WTC11 (cell line): ENCODE results near the gene IL21R. TPM values are rescaled to one million over a fixed set of nuclear protein-coding genes. Genes with fewer than 3 reads are reported as not detected.

Source experiments
- ATAC-seq: fragments of 200-7000 bp; cut with Tn5 transposase; 2 replicates; pipeline ENCODE4 v1.10.0; 2021; ENCODE audit warnings: mild to moderate bottlenecking, moderate library complexity
- CTCF ChIA-PET: fragments of 300-600 bp; sonication (Branson Sonifier 250); formaldehyde crosslinking; loops from one replicate; lab custom pipeline; 2021; ENCODE audit warnings: antibody characterized with exemption; lab: Charles Lee
- POLR2A ChIA-PET: fragments of 350-600 bp; sonication (Branson Sonifier 250); formaldehyde crosslinking; loops from one replicate; lab custom pipeline; 2021; ENCODE audit warnings: antibody characterized with exemption; lab: Charles Lee
- DNase-seq: peaks from one replicate; pipeline ENCODE4 v3.0.0; 2021; ENCODE audit warnings: low spot score
- H3K27ac Mint-ChIP-seq: 2 replicates; pipeline ENCODE4 v1.8.0; 2021; ENCODE audit warnings: mixed read lengths
- H3K27me3 Mint-ChIP-seq: 2 replicates; pipeline ENCODE4 v1.8.0; 2021; ENCODE audit warnings: low read depth, mild to moderate bottlenecking, moderate library complexity, mixed read lengths
- H3K36me3 Mint-ChIP-seq: 2 replicates; pipeline ENCODE4 v1.8.0; 2021; ENCODE audit warnings: mixed read lengths
- H3K4me1 Mint-ChIP-seq: 2 replicates; pipeline ENCODE4 v1.8.0; 2022; ENCODE audit warnings: mixed read lengths
- H3K4me3 Mint-ChIP-seq: 2 replicates; pipeline ENCODE4 v1.8.0; 2021; ENCODE audit warnings: mild to moderate bottlenecking, moderate library complexity, mixed read lengths
- H3K9me3 Mint-ChIP-seq: 2 replicates; pipeline ENCODE4 v1.8.0; 2021; ENCODE audit warnings: mixed read lengths
- CTCF ChIP-seq: fragments of 200-600 bp; IDR thresholded peaks from 2 replicates; pipeline ENCODE4 v1.8.0; 2022; ENCODE audit warnings: antibody characterized with exemption
- ERG ChIP-seq: fragments of 250-450 bp; sonication (Bioruptor Pico); IDR thresholded peaks from 2 replicates; pipeline ENCODE4 v1.8.0; 2021; ENCODE audit warnings: mild to moderate bottlenecking
- FOXK1 ChIP-seq: sonication (generic); formaldehyde crosslinking; IDR thresholded peaks from 2 replicates; pipeline ENCODE4 v1.8.0; 2022; ENCODE audit warnings: mild to moderate bottlenecking, moderate library complexity, missing genetic modification reagents
- IRF1 ChIP-seq: sonication (generic); formaldehyde crosslinking; IDR thresholded peaks from 2 replicates; pipeline ENCODE4 v1.8.0; 2023; ENCODE audit warnings: missing genetic modification reagents
- IRF2 ChIP-seq: sonication (generic); formaldehyde crosslinking; IDR thresholded peaks from 2 replicates; pipeline ENCODE4 v1.8.0; 2022; ENCODE audit warnings: low read depth, missing genetic modification reagents, borderline replicate concordance
- KAT7 ChIP-seq: sonication (generic); formaldehyde crosslinking; IDR thresholded peaks from 2 replicates; pipeline ENCODE4 v1.8.1; 2023; ENCODE audit warnings: missing genetic modification reagents, mild to moderate bottlenecking, borderline replicate concordance
- MLX ChIP-seq: sonication (generic); formaldehyde crosslinking; IDR thresholded peaks from 2 replicates; pipeline ENCODE4 v1.8.1; 2023; ENCODE audit warnings: mild to moderate bottlenecking, missing genetic modification reagents, moderate library complexity
- NR1H2 ChIP-seq: sonication (generic); formaldehyde crosslinking; IDR thresholded peaks from 2 replicates; pipeline ENCODE4 v1.9.0; 2021; ENCODE audit warnings: mild to moderate bottlenecking, moderate library complexity, missing genetic modification reagents
- PRRX2 ChIP-seq: fragments of 250-450 bp; sonication (Bioruptor Pico); IDR thresholded peaks from 2 replicates; pipeline ENCODE4 v1.8.0; 2021; ENCODE audit warnings: mild to moderate bottlenecking
- TEAD1 ChIP-seq: sonication (generic); formaldehyde crosslinking; IDR thresholded peaks from 2 replicates; pipeline ENCODE4 v1.8.0; 2022; ENCODE audit warnings: mild to moderate bottlenecking, missing genetic modification reagents
- TEAD4 ChIP-seq: sonication (generic); formaldehyde crosslinking; IDR thresholded peaks from 2 replicates; pipeline ENCODE4 v1.8.0; 2022; ENCODE audit warnings: mild to moderate bottlenecking, missing genetic modification reagents
- USF1 ChIP-seq: sonication (generic); formaldehyde crosslinking; IDR thresholded peaks from 2 replicates; pipeline ENCODE4 v1.8.0; 2022; ENCODE audit warnings: mild to moderate bottlenecking, missing genetic modification reagents
- ZNF138 ChIP-seq: sonication (generic); formaldehyde crosslinking; conservative IDR thresholded peaks from 2 replicates; pipeline ENCODE4 v1.8.1; 2022; ENCODE audit warnings: mild to moderate bottlenecking, moderate library complexity, missing genetic modification reagents
- ZNF281 ChIP-seq: sonication (generic); formaldehyde crosslinking; IDR thresholded peaks from 2 replicates; pipeline ENCODE4 v1.8.0; 2023; ENCODE audit warnings: mild to moderate bottlenecking, missing genetic modification reagents
- ZNF512 ChIP-seq: sonication (generic); formaldehyde crosslinking; IDR thresholded peaks from 2 replicates; pipeline ENCODE4 v1.8.1; 2022; ENCODE audit warnings: missing genetic modification reagents, borderline replicate concordance
- total RNA-seq: library from RNA; stranded (reverse); gene quantifications from 3 replicates; pipeline ENCODE4 v1.2.3, GENCODE V29; 2021

The IL21R gene
- total RNA-seq, 1 experiment from 2014 or later = 0.70 TPM

GRCh38 chr16:27413956-27414355 lies 12.0 kb downstream of the IL21R start:
- Mint-ChIP-seq H3K4me1 (peaks cover 8% of the 10 kb centered on the region), H3K27ac (no peak overlapping the region), H3K4me3 (no peak overlapping the region), H3K9me3 (peaks cover 25% of the 10 kb centered on the region), H3K36me3 (peaks cover 9% of the 10 kb centered on the region), H3K27me3 (no peaks in the 10 kb centered on the region)
- no peak for DNase-seq
- TF ChIP-seq PRRX2 (CRISPR knock-in tag) = no peak
- TF ChIP-seq TEAD4 (CRISPR knock-in tag) = no peak
- no peak for TF ChIP-seq FOXK1
- TF ChIP-seq ZNF281 (CRISPR knock-in tag) = no peak
- TF ChIP-seq USF1 (CRISPR knock-in tag) = no peak
- TF ChIP-seq IRF1 = no peak
- TF ChIP-seq NR1H2 (CRISPR knock-in tag) = no peak
- ATAC-seq = no peak
- POLR2A ChIA-PET = no interaction called here
- CTCF ChIA-PET = no interaction called here

GRCh38 chr16:27414788-27415431 lies 12.9 kb downstream of the IL21R start:
- Mint-ChIP-seq H3K27ac (no peak overlapping the region), H3K4me1 (peaks cover 8% of the 10 kb centered on the region)
- ChIA-PET POLR2A (no interaction called here), CTCF (no interaction called here)
- no peak for ATAC-seq
- TF ChIP-seq KAT7 (CRISPR knock-in tag) (no peak), ZNF512 (no peak), ZNF138 (CRISPR knock-in tag) (no peak), CTCF (no peak)
- TF ChIP-seq, all 79 proteins: peak for 0
- Mint-ChIP-seq H3K27me3 (no peaks in the 10 kb centered on the region), H3K4me3 (no peak overlapping the region), H3K9me3 (peaks cover 29% of the 10 kb centered on the region), H3K36me3 (peaks cover 9% of the 10 kb centered on the region)
- DNase-seq = no peak

GRCh38 chr16:27417047-27417671 lies 15.2 kb downstream of the IL21R start:
- POLR2A ChIA-PET = no interaction called here
- TF ChIP-seq TEAD1 = no peak
- no peak for TF ChIP-seq USF1 (CRISPR knock-in tag)
- TF ChIP-seq MLX = no peak
- no peak for TF ChIP-seq ERG
- TF ChIP-seq IRF2 = no peak
- TF ChIP-seq ZNF281 (CRISPR knock-in tag) = no peak

More at GRCh38 chr16:27417047-27417671, 15.2 kb downstream of the IL21R start:
- CTCF ChIA-PET = no interaction called here
- Mint-ChIP-seq H3K4me3 (no peak overlapping the region), H3K27ac (no peak overlapping the region), H3K4me1 (no peaks in the 10 kb centered on the region), H3K9me3 (peaks cover 45% of the 10 kb centered on the region), H3K36me3 (peaks cover 15% of the 10 kb centered on the region), H3K27me3 (no peaks in the 10 kb centered on the region)
- DNase-seq = no peak
- ATAC-seq = no peak
